Peyer's patch (tissue), 4 donors: Measurements from ENCODE around the gene E4F1. TPM values are rescaled to one million over a fixed set of nuclear protein-coding genes. Genes with fewer than 3 reads are reported as not detected.
A peak's percentile ranks its signal among the peaks of the same experiment; 100 is the strongest.

ENCODE experiments used
- DNase-seq, 3 donors: peaks; one replicate each; pipeline ENCODE4 v3.0.0-alpha.2; 2017 to 2019
- H3K27ac ChIP-seq, 4 donors: fragments of 200-600 bp; sonication (generic); one replicate each; pipeline ENCODE4 v1.5.1; 2016 to 2019
- H3K27me3 ChIP-seq, 2 donors: fragments of 200-600 bp; sonication (generic); one replicate each; pipeline ENCODE4 v1.5.1; 2019
- H3K36me3 ChIP-seq, 3 donors: fragments of 200-600 bp; sonication (generic); one replicate each; pipeline ENCODE4 v1.5.1; 2016 to 2019
- H3K4me1 ChIP-seq, 4 donors: fragments of 200-600 bp; sonication (generic); one replicate each; pipeline ENCODE4 v1.5.1; 2016 to 2019
- H3K4me3 ChIP-seq, 4 donors: fragments of 200-600 bp; sonication (generic); 1 replicate in 3 of 4; 2 replicates in 1 of 4; pipeline ENCODE4 v1.5.1; 2016 to 2019; ENCODE audit warnings: mild to moderate bottlenecking in 1 of 4
- H3K9me3 ChIP-seq, 4 donors: fragments of 200-600 bp; sonication (generic); one replicate each; pipeline ENCODE4 v1.5.1; 2016 to 2019; ENCODE audit warnings: mild to moderate bottlenecking in 1 of 4
- POLR2A ChIP-seq, 2 donors: fragments of 450-650 bp; IDR thresholded peaks; one replicate each; pipeline ENCODE4 v1.5.1; 2017; ENCODE audit warnings: antibody characterized with exemption in 2 of 2, mild to moderate bottlenecking in 2 of 2, moderate library complexity in 2 of 2
- total RNA-seq, 4 donors: library from RNA; depleted of rRNA; stranded (reverse); fragments of >200 nt; gene quantifications; one replicate each; pipeline ENCODE4 v1.1.0, GENCODE V29; 2016
- TF ChIP-seq, protein P1 (sequence below), 6 experiments: fragments of 450-650 bp in 4 of 6; fragments of 200-600 bp in 2 of 6; sonication (generic) in 1 of 6; IDR thresholded peaks; one replicate each; pipeline ENCODE4 v1.5.1; 2017 to 2019; ENCODE audit warnings: antibody characterized with exemption in 6 of 6, mild to moderate bottlenecking in 3 of 6, moderate library complexity in 1 of 6

The E4F1 gene
- total RNA-seq, 4 donors from 2014 or later = 35.6 to 124 (median 76.2) TPM

- H3K9me3 ChIP-seq = no peaks in the 10 kb centered on the region
- H3K27me3 ChIP-seq = peaks cover 0 to 17% of the 10 kb centered on the region in 2 donors
- H3K4me3 ChIP-seq = no peak overlapping the region
- H3K4me1 ChIP-seq = peaks cover 5 to 23% (median 13%) of the 10 kb centered on the region in 4 donors
- no peak overlapping the region for H3K27ac ChIP-seq
- no peak for TF ChIP-seq POLR2A (IDR thresholded peaks at IDR 0.05)
- TF ChIP-seq, protein P1, sequence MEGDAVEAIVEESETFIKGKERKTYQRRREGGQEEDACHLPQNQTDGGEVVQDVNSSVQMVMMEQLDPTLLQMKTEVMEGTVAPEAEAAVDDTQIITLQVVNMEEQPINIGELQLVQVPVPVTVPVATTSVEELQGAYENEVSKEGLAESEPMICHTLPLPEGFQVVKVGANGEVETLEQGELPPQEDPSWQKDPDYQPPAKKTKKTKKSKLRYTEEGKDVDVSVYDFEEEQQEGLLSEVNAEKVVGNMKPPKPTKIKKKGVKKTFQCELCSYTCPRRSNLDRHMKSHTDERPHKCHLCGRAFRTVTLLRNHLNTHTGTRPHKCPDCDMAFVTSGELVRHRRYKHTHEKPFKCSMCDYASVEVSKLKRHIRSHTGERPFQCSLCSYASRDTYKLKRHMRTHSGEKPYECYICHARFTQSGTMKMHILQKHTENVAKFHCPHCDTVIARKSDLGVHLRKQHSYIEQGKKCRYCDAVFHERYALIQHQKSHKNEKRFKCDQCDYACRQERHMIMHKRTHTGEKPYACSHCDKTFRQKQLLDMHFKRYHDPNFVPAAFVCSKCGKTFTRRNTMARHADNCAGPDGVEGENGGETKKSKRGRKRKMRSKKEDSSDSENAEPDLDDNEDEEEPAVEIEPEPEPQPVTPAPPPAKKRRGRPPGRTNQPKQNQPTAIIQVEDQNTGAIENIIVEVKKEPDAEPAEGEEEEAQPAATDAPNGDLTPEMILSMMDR (IDR thresholded peaks at IDR 0.05) = no peak
- DNase-seq = no peak
- H3K36me3 ChIP-seq = peaks cover 0 to 82% (median 0%) of the 10 kb centered on the region in 3 donors
Measured at GRCh38 chr16:2232094-2232990, 9.0 kb downstream of the E4F1 start.

GRCh38 chr16:2233046-2233775 lies 9.8 kb downstream of the E4F1 start:
- no peak for TF ChIP-seq POLR2A (IDR thresholded peaks at IDR 0.05)
- TF ChIP-seq, protein P1 (IDR thresholded peaks at IDR 0.05) = no peak
- H3K36me3 ChIP-seq = peaks cover 0 to 77% (median 0%) of the 10 kb centered on the region in 3 donors
- H3K27me3 ChIP-seq = peaks cover 0 to 19% of the 10 kb centered on the region in 2 donors
- DNase-seq = no peak
- no peak overlapping the region for H3K27ac ChIP-seq
- no peak overlapping the region for H3K4me3 ChIP-seq
- no peaks in the 10 kb centered on the region for H3K9me3 ChIP-seq
- peaks cover 5 to 28% (median 14%) of the 10 kb centered on the region in 4 donors for H3K4me1 ChIP-seq

GRCh38 chr16:2233872-2234812 lies 10.8 kb downstream of the E4F1 start:
- DNase-seq = peak in 1 of 3 donors; percentile 44
- TF ChIP-seq, protein P1 (IDR thresholded peaks at IDR 0.05) = no peak
- no peak for TF ChIP-seq POLR2A (IDR thresholded peaks at IDR 0.05)
- H3K36me3 ChIP-seq = peaks cover 0 to 68% (median 0%) of the 10 kb centered on the region in 3 donors
- H3K4me1 ChIP-seq = peaks cover 5 to 28% (median 14%) of the 10 kb centered on the region in 4 donors
- peaks cover 0 to 19% of the 10 kb centered on the region in 2 donors for H3K27me3 ChIP-seq
- no peak overlapping the region for H3K4me3 ChIP-seq
- no peaks in the 10 kb centered on the region for H3K9me3 ChIP-seq
- no peak overlapping the region for H3K27ac ChIP-seq

DNA sequence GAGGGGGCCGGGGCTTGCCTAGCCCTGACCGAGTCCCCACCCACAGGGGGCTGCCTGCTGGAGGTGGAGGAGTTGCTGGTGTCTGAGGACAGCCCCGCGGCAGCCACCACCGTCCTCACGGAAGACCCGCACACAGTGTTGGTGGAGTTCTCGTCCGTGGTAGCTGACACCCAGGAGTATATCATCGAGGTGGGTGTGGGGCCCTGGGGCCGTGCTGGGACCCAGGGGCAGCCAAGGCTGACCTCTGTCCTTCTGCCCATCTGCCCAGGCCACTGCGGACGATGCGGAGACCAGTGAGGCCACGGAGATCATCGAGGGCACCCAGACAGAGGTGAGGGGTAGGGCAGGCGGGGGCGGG lies 11.4 kb downstream of the E4F1 start:
- H3K27ac ChIP-seq = no peak overlapping the region
- TF ChIP-seq, protein P1 (IDR thresholded peaks at IDR 0.05) = no peak
- TF ChIP-seq POLR2A (IDR thresholded peaks at IDR 0.05) = no peak
- H3K36me3 ChIP-seq = peaks cover 0 to 61% (median 0%) of the 10 kb centered on the region in 3 donors
- H3K4me1 ChIP-seq = peaks cover 5 to 28% (median 14%) of the 10 kb centered on the region in 4 donors
- peaks cover 0 to 19% of the 10 kb centered on the region in 2 donors for H3K27me3 ChIP-seq
- H3K9me3 ChIP-seq = no peaks in the 10 kb centered on the region
- DNase-seq = no peak
- H3K4me3 ChIP-seq = no peak overlapping the region

GRCh38 chr16:2235234-2235651 lies 11.9 kb downstream of the E4F1 start:
- Histone ChIP-seq H3K36me3 (peaks cover 0 to 57% (median 0%) of the 10 kb centered on the region in 3 donors), H3K4me3 (no peak overlapping the region), H3K9me3 (no peaks in the 10 kb centered on the region), H3K27me3 (peaks cover 0 to 19% of the 10 kb centered on the region in 2 donors), H3K4me1 (peaks cover 5 to 28% (median 14%) of the 10 kb centered on the region in 4 donors), H3K27ac (no peak overlapping the region)
- peak in 1 of 3 donors; percentile 45 for DNase-seq
- TF ChIP-seq, protein P1 (IDR thresholded peaks at IDR 0.05) = no peak
- TF ChIP-seq POLR2A (IDR thresholded peaks at IDR 0.05) = no peak
